Limb (tissue), 2 donors: Measurements from ENCODE around the gene PYGB.
"Not testable (repeated sequence)": the region's sequence is repeated elsewhere in the genome, so short reads cannot be mapped to it uniquely, and the experiment has no call there.

ENCODE experiments used
- DNase-seq, 2 donors: peaks; one replicate each; pipeline ENCODE4 v3.0.0-alpha.2; 2016; ENCODE audit errors: extremely low spot score in 2 of 2

Gene PYGB

DNA sequence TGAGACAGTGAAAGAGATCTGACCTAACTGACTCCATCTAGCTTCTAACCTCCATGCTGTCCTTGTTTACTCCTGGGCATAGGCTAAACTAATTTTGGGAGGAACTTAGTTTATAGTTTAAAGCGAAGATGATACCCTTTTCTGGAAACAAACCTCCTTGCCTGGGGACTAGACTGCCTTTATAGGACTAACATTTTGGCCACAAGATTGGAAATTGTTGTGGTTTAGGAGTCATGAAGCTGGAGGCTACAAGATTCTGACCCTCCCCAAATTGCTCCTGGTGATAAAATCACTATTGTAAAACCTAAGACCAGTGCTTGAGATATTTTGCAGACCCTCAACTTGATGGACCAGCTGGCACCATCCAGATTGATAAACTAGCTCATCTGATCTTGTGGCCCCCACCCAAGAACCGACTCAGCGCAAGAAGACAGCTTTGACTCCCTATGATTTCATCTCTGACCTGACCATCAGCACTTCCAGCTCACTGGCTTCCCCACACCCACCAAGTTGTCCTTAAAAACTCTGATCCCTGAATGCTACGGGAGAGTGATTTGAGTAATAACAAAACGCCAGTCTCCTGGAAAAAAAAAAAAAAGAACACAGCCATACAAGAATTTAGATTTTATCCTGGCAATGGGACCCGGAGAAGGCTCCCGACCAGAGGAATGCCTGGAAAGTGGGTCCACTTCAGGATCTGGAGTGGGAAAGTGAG, 79.8 kb downstream of the PYGB start:
- no peak for DNase-seq

DNA sequence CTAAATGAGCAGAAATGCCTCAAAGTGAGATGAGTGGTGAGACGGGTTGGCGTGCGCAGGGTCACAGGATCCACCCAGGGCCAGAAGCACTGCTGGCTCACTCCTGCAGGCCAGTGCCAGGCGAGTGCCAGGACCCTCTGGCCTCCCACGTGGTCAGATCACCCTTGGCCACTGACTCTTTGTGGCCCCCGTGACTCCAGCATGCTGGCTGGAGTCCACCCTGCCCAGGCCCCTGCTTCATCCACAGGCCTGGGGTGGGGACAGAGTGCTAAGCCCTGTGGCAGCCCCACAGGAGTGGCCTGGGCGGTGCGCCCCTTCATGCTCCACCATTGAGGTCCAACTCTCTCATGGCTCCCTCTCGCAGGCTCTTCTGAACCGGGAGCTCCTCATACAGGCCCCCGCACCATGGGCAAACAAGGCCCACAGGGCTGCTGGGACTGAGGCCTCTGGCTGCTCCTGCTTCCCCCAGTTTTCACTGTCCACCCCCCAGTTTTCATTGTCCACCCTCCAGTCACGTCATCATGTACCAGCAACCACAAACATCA, 81.1 kb downstream of the PYGB start:
- DNase-seq, result no peak

DNA sequence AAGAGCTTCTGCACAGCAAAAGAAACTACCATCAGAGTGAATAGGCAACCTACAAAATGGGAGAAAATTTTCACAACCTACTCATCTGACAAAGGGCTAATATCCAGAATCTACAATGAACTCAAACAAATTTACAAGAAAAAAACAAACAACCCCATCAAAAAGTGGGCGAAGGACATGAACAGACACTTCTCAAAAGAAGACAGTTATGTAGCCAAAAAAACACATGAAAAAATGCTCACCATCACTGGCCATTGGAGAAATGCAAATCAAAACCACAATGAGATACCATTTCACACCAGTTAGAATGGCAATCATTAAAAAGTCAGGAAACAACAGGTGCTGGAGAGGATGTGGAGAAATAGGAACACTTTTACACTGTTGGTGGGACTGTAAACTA, 87.1 kb downstream of the PYGB start:
- DNase-seq, result not testable (repeated sequence)

DNA sequence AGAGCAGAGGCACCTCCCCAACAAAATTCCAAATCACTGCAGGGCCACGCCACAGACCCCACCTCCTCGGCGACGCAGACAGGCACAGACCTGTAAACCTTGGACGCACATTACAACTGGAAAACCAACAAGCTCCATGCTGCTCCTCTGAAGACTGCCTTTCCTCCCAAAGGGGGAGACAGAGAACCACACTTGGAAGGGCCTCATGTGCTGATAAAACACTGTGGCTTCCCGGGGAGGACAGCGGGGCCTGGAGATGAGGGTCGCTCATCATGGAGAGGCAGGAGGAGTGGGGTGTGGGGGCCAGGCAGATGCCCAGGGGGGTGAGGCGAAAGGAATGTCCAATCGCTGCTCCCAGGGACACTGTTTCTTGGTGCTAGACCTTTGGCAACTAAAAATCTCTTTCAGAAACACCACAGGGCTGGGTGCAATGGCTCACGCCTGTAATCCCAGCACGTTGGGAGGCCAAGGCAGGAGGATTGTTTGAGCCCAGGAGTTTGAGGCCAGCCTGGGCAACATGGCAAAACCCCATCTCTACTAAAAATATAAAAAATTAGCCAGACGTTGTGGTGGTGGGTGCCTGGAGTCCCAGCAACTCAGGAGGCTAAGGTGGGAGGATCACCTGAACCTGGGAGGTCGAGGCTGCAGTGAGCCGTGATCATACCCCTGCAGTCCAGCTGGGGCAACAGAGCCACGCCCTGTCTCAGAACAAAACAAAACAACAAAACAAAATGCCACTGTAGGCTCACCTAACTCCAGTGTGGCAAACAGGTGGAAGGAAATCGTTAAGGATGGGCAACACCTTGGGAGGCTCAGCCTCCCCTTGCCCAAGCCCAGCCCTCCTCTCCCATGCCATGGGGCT, 88.9 kb downstream of the PYGB start:
- no peak for DNase-seq

DNA sequence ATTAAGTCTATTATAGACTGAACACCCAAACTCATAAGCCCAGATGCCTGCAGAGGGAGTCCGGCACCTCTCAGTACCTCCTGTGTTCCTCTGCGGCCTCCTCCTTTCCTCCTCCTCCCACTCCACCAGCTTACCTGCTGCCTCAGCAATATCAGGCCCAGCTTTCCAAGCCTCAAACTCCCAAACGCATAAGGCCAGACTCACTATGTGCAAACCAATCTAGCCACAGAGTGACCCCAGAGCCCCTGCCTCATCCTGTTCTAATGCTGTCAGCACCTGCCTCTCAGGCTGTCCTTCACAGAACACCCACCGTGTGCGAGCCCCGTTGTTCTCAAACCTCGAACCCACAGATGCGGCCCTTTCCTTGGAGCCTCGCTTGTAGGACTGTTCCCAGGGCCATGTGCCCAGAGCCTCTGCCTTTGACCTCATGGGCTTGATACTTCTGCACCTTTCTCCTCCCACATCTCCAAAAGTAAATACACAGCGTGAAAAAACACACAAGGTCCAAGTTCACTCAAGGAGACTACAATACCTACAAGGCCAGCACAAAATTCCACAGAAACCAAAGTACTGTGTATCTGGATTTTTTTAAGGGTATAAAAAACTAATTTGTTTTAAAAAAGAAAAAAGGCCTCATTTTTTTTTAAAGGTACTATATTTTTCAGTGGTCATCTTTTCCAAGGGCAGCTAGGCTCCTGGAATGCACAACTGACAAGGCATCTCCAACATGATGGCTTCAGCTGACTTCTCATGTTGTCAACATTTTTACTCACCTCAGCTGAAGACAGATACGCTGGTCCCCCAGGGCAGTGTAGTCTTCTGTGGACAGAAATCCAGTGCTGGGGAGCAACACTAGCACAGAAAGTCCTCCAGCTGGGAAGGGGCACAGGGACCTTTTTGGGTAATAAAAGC, 90.5 kb downstream of the PYGB start:
- no peak for DNase-seq

DNA sequence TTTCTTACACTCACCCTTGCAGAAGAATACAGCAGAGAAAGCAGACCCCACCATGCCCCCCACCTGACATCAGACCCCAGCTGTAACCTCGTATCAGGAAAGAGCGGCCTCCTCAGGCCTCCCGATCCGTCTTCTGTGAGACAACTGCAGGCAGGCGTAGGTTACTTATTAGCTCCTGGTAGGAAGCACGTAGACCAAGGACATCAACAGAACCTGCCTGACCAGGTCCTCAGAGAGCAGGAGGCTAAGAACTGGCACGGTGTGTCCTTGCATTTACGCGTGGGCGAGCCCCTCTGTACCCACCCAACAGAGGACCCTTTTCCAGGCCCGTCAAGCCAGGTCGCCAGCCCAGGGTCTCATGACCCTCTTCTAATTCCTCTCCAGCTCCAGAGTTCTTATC, 91.7 kb downstream of the PYGB start:
- DNase-seq, result no peak

DNA sequence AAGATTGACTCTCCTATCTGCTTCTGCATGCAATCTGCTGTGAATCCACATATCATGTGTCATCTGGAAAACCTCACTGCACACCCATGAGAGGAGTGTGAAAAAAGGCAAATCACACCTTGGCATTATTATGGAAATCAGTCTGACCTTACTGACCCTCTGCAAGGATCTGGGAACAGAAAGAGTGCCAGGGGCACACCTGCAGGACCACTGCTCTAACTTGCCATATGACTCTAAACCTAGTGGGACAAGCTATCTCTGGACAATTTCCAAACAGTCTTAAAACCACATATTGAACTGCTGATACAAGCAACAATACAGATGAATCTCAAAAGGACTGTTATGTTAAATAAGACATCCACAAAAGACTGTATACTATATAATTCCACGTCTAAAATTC, 92.5 kb downstream of the PYGB start:
- no peak for DNase-seq

DNA sequence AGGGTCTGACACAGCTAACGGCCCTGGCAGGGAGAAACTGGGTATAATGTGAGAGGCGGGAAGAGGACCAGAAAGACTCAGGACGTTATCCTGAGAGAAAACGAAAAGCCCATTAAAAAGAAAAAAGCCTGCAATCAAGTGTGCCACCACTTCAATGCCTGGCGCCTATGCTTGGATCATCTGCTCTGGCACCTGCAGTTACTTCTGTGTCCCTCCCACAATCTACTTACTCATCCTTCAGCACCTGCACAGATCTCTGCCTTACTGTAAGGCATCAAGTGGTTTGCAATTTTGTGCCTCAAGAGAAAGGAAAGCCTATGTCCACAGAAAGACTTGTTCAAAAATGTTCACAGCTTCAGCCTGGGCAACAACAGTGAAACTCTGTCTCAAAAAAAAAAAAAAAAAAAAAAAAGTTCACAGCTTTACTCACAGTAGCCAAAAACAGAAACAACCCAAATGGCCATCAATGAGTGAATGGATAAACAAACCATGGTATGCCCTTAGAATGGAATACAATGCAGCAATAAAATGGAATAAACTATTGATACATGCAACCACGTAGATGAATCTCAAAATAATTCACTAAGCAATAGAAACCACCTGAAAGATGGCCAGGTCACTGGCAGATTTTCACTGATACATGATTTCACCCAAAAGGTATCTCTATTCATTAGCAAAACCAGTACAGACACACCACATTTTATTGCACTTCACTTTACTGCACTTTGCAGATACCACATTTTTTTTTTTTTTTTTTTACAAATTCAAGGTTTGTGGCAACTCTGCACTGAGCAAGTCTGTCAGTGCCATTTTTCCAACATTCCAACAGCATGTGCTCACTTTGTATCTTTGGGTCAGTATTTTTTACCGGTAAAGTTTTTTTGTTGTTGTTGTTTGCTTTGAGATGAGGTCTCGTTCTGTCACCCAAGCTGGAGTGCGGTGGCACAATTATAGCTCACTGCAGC, 94.1 kb downstream of the PYGB start:
- no peak for DNase-seq

DNA sequence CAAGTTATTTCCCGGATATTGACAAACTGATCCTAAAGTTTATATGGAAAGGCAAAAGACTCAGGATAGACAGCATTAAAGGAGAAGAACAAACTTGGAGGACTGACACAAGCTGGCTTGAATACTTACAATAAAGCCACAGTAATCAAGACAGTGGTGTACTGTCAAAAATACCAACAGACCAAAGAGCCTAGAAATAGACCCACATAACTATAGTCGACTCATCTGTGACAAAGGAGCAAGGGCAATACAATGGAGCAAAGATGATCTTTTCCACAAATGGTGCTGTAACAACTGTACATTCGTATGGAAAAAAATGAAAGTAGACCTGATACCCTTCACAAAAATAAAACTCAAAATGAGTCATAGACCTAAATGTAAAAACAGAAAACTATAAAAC, 96.7 kb downstream of the PYGB start:
- DNase-seq, result no peak

DNA sequence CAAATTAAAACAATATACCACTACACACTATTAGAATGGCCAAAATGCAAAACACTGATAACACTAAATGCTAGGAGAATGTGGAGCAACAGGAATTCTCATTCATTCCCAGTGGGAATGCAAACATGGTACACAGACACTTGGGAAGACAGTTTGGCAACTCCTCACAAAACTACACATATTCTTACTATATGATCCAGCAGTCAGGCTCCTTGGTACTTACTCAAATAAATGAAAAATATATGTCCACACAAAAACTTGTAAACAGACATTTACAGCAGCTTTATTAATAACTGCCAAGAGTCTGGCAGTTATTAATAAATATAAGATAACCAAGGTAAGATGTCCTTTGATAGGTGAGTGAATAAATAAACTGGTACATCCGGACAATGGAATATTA, 97.8 kb downstream of the PYGB start:
- no peak for DNase-seq

DNA sequence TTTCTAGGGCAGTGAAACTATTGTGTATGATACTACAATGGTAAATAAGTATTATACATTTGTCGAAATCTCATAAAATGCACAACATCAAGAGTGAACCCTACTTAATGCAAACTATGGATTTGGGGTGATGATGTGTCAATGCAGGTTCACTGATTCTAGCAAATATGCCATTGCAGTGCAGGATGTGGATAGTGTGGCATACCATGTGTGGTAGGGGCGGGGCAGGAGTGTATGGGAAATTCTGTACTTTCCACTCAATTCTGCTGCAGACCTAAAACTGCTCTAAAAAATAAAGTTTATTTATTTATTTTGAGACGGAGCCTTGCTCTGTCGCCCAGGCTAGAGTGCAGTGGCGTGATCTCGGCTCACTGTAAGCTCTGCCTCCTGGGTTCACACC, 98.5 kb downstream of the PYGB start:
- DNase-seq, result no peak
